Immature natural killer cell (primary cell): ENCODE results near the gene ALDH16A1. TPM values are rescaled to one million over a fixed set of nuclear protein-coding genes. Genes with fewer than 3 reads are reported as not detected.
"Not testable (repeated sequence)": the region's sequence is repeated elsewhere in the genome, so short reads cannot be mapped to it uniquely, and the experiment has no call there.

Source experiments
- DNase-seq, 3 donors: peaks; one replicate each; pipeline ENCODE4 v3.0.0; 2022; ENCODE audit warnings: mixed read lengths in 1 of 3
- H3K27ac Mint-ChIP-seq, 6 donors: one replicate each; pipeline ENCODE4 v1.8.0; 2020; ENCODE audit warnings: mixed read lengths in 6 of 6, mild to moderate bottlenecking in 5 of 6, inconsistent platforms in 4 of 6, moderate library complexity in 3 of 6
- H3K27me3 Mint-ChIP-seq, 3 donors: one replicate each; pipeline ENCODE4 v1.8.0; 2020 to 2021; ENCODE audit warnings: low read depth in 3 of 3, mild to moderate bottlenecking in 3 of 3, mixed read lengths in 3 of 3, moderate library complexity in 3 of 3, inconsistent platforms in 1 of 3
- H3K36me3 Mint-ChIP-seq, 3 donors: one replicate each; pipeline ENCODE4 v1.8.0; 2020; ENCODE audit warnings: mixed read lengths in 3 of 3, inconsistent platforms in 2 of 3, mild to moderate bottlenecking in 2 of 3
- H3K4me1 Mint-ChIP-seq, 2 donors: one replicate each; pipeline ENCODE4 v1.8.0; 2020; ENCODE audit warnings: inconsistent platforms in 2 of 2, mild to moderate bottlenecking in 2 of 2, mixed read lengths in 2 of 2, moderate library complexity in 1 of 2
- H3K4me3 Mint-ChIP-seq, 5 donors: one replicate each; pipeline ENCODE4 v1.8.0; 2020; ENCODE audit warnings: mild to moderate bottlenecking in 5 of 5, mixed read lengths in 5 of 5, inconsistent platforms in 3 of 5, moderate library complexity in 3 of 5
- H3K9me3 Mint-ChIP-seq, 6 donors: one replicate each; pipeline ENCODE4 v1.8.0; 2020; ENCODE audit warnings: mild to moderate bottlenecking in 6 of 6, mixed read lengths in 6 of 6, inconsistent platforms in 4 of 6, moderate library complexity in 3 of 6
- polyA plus RNA-seq, 3 donors: library from polyadenylated mRNA; unstranded; fragments of 300-500 nt; fragmentation: Illumina TruSeq; gene quantifications; one replicate each; pipeline ENCODE4 v1.2.3, GENCODE V29; 2021

Gene ALDH16A1
- polyA plus RNA-seq, 3 donors from 2014 or later = 37.2 to 57.0 (median 42.4) TPM

- no peak overlapping the region for H3K4me3 Mint-ChIP-seq
- H3K36me3 Mint-ChIP-seq = peaks cover 0 to 4% (median 4%) of the 10 kb centered on the region in 3 donors
- peaks cover 35% of the 10 kb centered on the region in 2 donors for H3K4me1 Mint-ChIP-seq
Observed at GRCh38 chr19:49468199-49468598, 15.2 kb downstream of the ALDH16A1 start.

DNA sequence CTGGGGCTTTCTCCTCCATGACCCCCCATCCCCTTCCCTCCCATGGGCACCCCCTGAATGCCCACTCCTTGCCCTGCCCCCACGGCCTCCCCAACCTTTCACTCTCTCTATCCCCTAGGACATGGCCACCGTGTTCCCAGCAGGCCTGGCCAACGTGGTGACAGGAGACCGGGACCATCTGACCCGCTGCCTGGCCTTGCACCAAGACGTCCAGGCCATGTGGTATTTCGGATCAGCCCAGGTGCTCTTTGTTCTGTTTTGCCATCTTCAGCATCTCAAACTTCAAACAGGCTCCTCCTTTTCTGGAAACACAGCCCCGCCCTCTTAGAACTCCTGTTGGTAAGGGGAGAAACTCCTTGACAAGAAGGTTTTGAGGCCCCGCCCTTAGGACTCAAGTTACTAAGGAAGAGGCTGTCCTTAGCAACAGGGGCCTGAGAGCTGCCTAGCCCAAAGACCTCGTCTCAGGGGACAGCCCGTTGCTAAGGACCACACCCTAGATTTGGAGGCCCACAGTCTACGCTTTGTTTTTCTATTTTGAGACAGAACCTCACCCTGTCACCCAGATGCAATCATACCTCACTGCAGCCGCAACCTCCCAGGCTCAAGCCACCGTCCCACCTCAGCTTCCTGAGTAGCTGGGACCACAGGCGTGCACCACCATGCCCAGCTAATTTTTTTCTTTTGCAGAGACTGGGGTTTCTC is 15.9 kb downstream of the ALDH16A1 start:
- Mint-ChIP-seq H3K9me3 (no peaks in the 10 kb centered on the region), H3K4me1 (peaks cover 42% of the 10 kb centered on the region in 2 donors), H3K27ac (peak overlapping the region; percentile 93 to 98 (median 97)), H3K36me3 (peaks cover 0 to 4% (median 4%) of the 10 kb centered on the region in 3 donors), H3K27me3 (peaks cover 13 to 25% (median 13%) of the 10 kb centered on the region in 3 donors), H3K4me3 (peak overlapping the region; percentile 60 to 85 (median 73))
- DNase-seq = peak; percentile 97

More at GRCh38 chr19:49468199-49468598, 15.2 kb downstream of the ALDH16A1 start:
- Mint-ChIP-seq H3K27me3 (peaks cover 13 to 25% (median 13%) of the 10 kb centered on the region in 3 donors), H3K9me3 (no peaks in the 10 kb centered on the region), H3K27ac (peak overlapping the region; percentile 93 to 98 (median 97))
- no peak for DNase-seq

- Mint-ChIP-seq H3K27me3 (peaks cover 15 to 30% (median 16%) of the 10 kb centered on the region in 3 donors), H3K27ac (peak overlapping the region; percentile 95 to 98 (median 97)), H3K9me3 (no peaks in the 10 kb centered on the region), H3K4me1 (peaks cover 49 to 54% of the 10 kb centered on the region in 2 donors), H3K36me3 (peaks cover 0 to 4% (median 4%) of the 10 kb centered on the region in 3 donors), H3K4me3 (peak overlapping the region; percentile 62 to 75 (median 73))
- peak; percentile 94 to 96 (median 95) for DNase-seq
Observed at GRCh38 chr19:49469828-49470614, 17.0 kb downstream of the ALDH16A1 start.

GRCh38 chr19:49470615-49470978 is 17.6 kb downstream of the ALDH16A1 start:
- Mint-ChIP-seq H3K9me3 (no peaks in the 10 kb centered on the region), H3K27me3 (peaks cover 15 to 30% (median 16%) of the 10 kb centered on the region in 3 donors), H3K36me3 (peaks cover 0 to 4% (median 4%) of the 10 kb centered on the region in 3 donors), H3K4me1 (peaks cover 54 to 59% of the 10 kb centered on the region in 2 donors), H3K27ac (peak overlapping the region; percentile 95 to 98 (median 97)), H3K4me3 (peak overlapping the region; percentile 62 to 75 (median 73))
- DNase-seq = no peak

GRCh38 chr19:49472936-49473335 is 19.9 kb downstream of the ALDH16A1 start:
- Mint-ChIP-seq H3K9me3 (no peaks in the 10 kb centered on the region), H3K27ac (peak overlapping the region; percentile 85 to 98 (median 96)), H3K36me3 (peaks cover 0 to 7% (median 4%) of the 10 kb centered on the region in 3 donors), H3K4me1 (peaks cover 64 to 70% of the 10 kb centered on the region in 2 donors), H3K4me3 (peak overlapping the region; percentile 57 to 95 (median 91)), H3K27me3 (peaks cover 15 to 26% (median 18%) of the 10 kb centered on the region in 3 donors)
- DNase-seq = no peak

GRCh38 chr19:49473501-49473867 is 20.5 kb downstream of the ALDH16A1 start:
- peaks cover 64 to 69% of the 10 kb centered on the region in 2 donors for H3K4me1 Mint-ChIP-seq
- peak overlapping the region; percentile 85 to 98 (median 96) for H3K27ac Mint-ChIP-seq
- H3K27me3 Mint-ChIP-seq = peaks cover 15 to 26% (median 18%) of the 10 kb centered on the region in 3 donors
- peak overlapping the region; percentile 84 to 95 (median 91) for H3K4me3 Mint-ChIP-seq
- not testable (repeated sequence) for H3K9me3 Mint-ChIP-seq, DNase-seq, H3K36me3 Mint-ChIP-seq

- H3K36me3 Mint-ChIP-seq = peaks cover 0 to 3% (median under 1%) of the 10 kb centered on the region in 3 donors
- no peaks in the 10 kb centered on the region for H3K9me3 Mint-ChIP-seq
- peaks cover 59 to 64% of the 10 kb centered on the region in 2 donors for H3K4me1 Mint-ChIP-seq
- peak within 1 kb of the TSS; percentile 85 to 98 (median 97) for H3K27ac Mint-ChIP-seq
- peak; percentile 93 to 94 (median 93) for DNase-seq
- H3K27me3 Mint-ChIP-seq = peaks cover 14 to 22% (median 15%) of the 10 kb centered on the region in 3 donors
- H3K4me3 Mint-ChIP-seq = peak within 1 kb of the TSS; percentile 84 to 95 (median 91)
Observed at GRCh38 chr19:49473868-49474541, 21.0 kb downstream of the ALDH16A1 start, which contains the start of gene FLT3LG. FLT3LG (plus strand) TSS chr19:49474215; CDS start chr19:49474640, 425 bp downstream.

DNA sequence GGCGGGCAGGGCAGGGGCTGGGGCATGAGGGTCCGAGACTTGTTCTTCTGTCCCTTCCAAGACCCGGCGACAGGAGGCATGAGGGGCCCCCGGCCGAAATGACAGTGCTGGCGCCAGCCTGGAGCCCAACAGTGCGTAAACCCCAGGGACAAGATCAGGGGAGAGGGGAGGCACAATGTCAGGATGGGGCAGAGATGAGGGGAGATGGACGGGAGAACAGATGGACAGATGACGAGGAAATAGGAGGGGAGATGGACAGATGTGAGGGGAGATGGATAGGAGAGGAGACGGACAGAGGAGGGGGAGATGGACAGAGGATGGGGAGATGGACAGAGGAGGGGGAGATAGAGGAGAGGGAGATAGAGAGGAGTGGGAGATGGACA is 21.5 kb downstream of the ALDH16A1 start:
- H3K27me3 Mint-ChIP-seq = peaks cover 11 to 18% (median 11%) of the 10 kb centered on the region in 3 donors
- H3K4me1 Mint-ChIP-seq = peaks cover 56 to 60% of the 10 kb centered on the region in 2 donors
- H3K9me3 Mint-ChIP-seq = no peaks in the 10 kb centered on the region
- DNase-seq = no peak
- H3K27ac Mint-ChIP-seq = peak overlapping the region; percentile 85 to 98 (median 97)
- H3K36me3 Mint-ChIP-seq = peaks cover 0 to 2% (median 0%) of the 10 kb centered on the region in 3 donors
- H3K4me3 Mint-ChIP-seq = peak overlapping the region; percentile 84 to 95 (median 91)

- DNase-seq = no peak
- Mint-ChIP-seq H3K36me3 (peaks cover 0 to 2% (median 0%) of the 10 kb centered on the region in 3 donors), H3K9me3 (no peaks in the 10 kb centered on the region), H3K4me1 (peaks cover 48 to 52% of the 10 kb centered on the region in 2 donors), H3K27me3 (peaks cover 5 to 10% (median 5%) of the 10 kb centered on the region in 3 donors), H3K27ac (peak overlapping the region; percentile 85 to 98 (median 97)), H3K4me3 (peak overlapping the region; percentile 84 to 95 (median 91))
Observed at GRCh38 chr19:49475191-49475917, 22.3 kb downstream of the ALDH16A1 start.

- Mint-ChIP-seq H3K27me3 (peaks cover 5 to 7% (median 5%) of the 10 kb centered on the region in 3 donors), H3K9me3 (no peaks in the 10 kb centered on the region), H3K27ac (peak overlapping the region; percentile 85 to 98 (median 97)), H3K4me1 (peaks cover 39 to 43% of the 10 kb centered on the region in 2 donors), H3K4me3 (peak overlapping the region; percentile 84 to 95 (median 91)), H3K36me3 (peaks cover 0 to 2% (median 0%) of the 10 kb centered on the region in 3 donors)
- peak in 1 of 3 donors; percentile 37 for DNase-seq
Observed at GRCh38 chr19:49475995-49476880, 23.2 kb downstream of the ALDH16A1 start.

GRCh38 chr19:49479975-49480628 is 27.1 kb downstream of the ALDH16A1 start:
- no peak for DNase-seq
- Mint-ChIP-seq H3K27ac (no peak overlapping the region), H3K4me1 (peaks cover 15% of the 10 kb centered on the region in 2 donors), H3K27me3 (peaks cover 2% of the 10 kb centered on the region in 3 donors), H3K36me3 (peaks cover 0 to 5% (median 0%) of the 10 kb centered on the region in 3 donors), H3K4me3 (no peak overlapping the region), H3K9me3 (no peaks in the 10 kb centered on the region)
